ENCODE results near the gene ABCA2.

The ABCA2 gene

GRCh38 chr9:137052998-137053943 is 25.2 kb upstream of the ABCA2 start:
- no peak overlapping the region for H3K9ac ChIP-seq (ENCODE audit: low read depth, low read length, poor library complexity, severe bottlenecking)
- no peaks in the 10 kb centered on the region for H4K20me1 ChIP-seq (ENCODE audit: insufficient read depth, low read length, poor library complexity, severe bottlenecking)
- H3K9me3 ChIP-seq (ENCODE audit: insufficient read depth, low read depth, low read length) = no peaks in the 10 kb centered on the region
- no peaks in the 10 kb centered on the region for H3K79me2 ChIP-seq (ENCODE audit: insufficient read depth, low read length)
- H3K4me1 ChIP-seq (ENCODE audit: insufficient read depth, low read length, poor library complexity, severe bottlenecking) = no peaks in the 10 kb centered on the region
- no peaks in the 10 kb centered on the region for H3F3A ChIP-seq (ENCODE audit: low read depth)
- H3K36me3 ChIP-seq (ENCODE audit: insufficient read depth, low read length) = no peaks in the 10 kb centered on the region
- H3K27me3 ChIP-seq (ENCODE audit: insufficient read depth, low read length, poor library complexity, severe bottlenecking) = no peaks in the 10 kb centered on the region
- H2AFZ ChIP-seq (ENCODE audit: low read length) = no peak overlapping the region
- no peak overlapping the region for H3K4me3 ChIP-seq (ENCODE audit: low read length, poor library complexity, severe bottlenecking)
- H3K4me2 ChIP-seq (ENCODE audit: low read depth, low read length, poor library complexity, severe bottlenecking) = no peak overlapping the region
- H3K9me2 ChIP-seq (replicated peaks; ENCODE audit: low read depth, low read length) = no peaks in the 10 kb centered on the region
- no peak for TF ChIP-seq CTCF (conservative IDR thresholded peaks at IDR 0.05; ENCODE audit: low read length)
- TF ChIP-seq EZH2phosphoT487 (IDR thresholded peaks at IDR 0.05; ENCODE audit: borderline replicate concordance) = no peak

GRCh38 chr9:137052293-137052692 is 24.3 kb upstream of the ABCA2 start:
- Histone ChIP-seq H3K4me2 (ENCODE audit: low read depth, low read length, poor library complexity, severe bottlenecking) (no peak overlapping the region), H4K20me1 (ENCODE audit: insufficient read depth, low read length, poor library complexity, severe bottlenecking) (no peaks in the 10 kb centered on the region), H3K27me3 (ENCODE audit: insufficient read depth, low read length, poor library complexity, severe bottlenecking) (no peaks in the 10 kb centered on the region)

GRCh38 chr9:137051145-137051724 is 23.2 kb upstream of the ABCA2 start:
- H3K9me3 ChIP-seq (ENCODE audit: insufficient read depth, low read depth, low read length) = no peaks in the 10 kb centered on the region
- TF ChIP-seq EZH2phosphoT487 (IDR thresholded peaks at IDR 0.05; ENCODE audit: borderline replicate concordance) (no peak), CTCF (conservative IDR thresholded peaks at IDR 0.05; ENCODE audit: low read length) (no peak)
- H3F3A ChIP-seq (ENCODE audit: low read depth) = no peaks in the 10 kb centered on the region
- no peak overlapping the region for H3K9ac ChIP-seq (ENCODE audit: low read depth, low read length, poor library complexity, severe bottlenecking)
- H3K79me2 ChIP-seq (ENCODE audit: insufficient read depth, low read length) = no peaks in the 10 kb centered on the region
- no peak overlapping the region for H3K4me3 ChIP-seq (ENCODE audit: low read length, poor library complexity, severe bottlenecking)
- H3K9me2 ChIP-seq (replicated peaks; ENCODE audit: low read depth, low read length) = no peaks in the 10 kb centered on the region
- H4K20me1 ChIP-seq (ENCODE audit: insufficient read depth, low read length, poor library complexity, severe bottlenecking) = no peaks in the 10 kb centered on the region
- no peak overlapping the region for H3K4me2 ChIP-seq (ENCODE audit: low read depth, low read length, poor library complexity, severe bottlenecking)
- peaks cover 2% of the 10 kb centered on the region for H3K4me1 ChIP-seq (ENCODE audit: insufficient read depth, low read length, poor library complexity, severe bottlenecking)
- no peak overlapping the region for H2AFZ ChIP-seq (ENCODE audit: low read length)
- no peaks in the 10 kb centered on the region for H3K27me3 ChIP-seq (ENCODE audit: insufficient read depth, low read length, poor library complexity, severe bottlenecking)
- H3K36me3 ChIP-seq (ENCODE audit: insufficient read depth, low read length) = no peaks in the 10 kb centered on the region

More at GRCh38 chr9:137052293-137052692, 24.3 kb upstream of the ABCA2 start:
- TF ChIP-seq EZH2phosphoT487 (IDR thresholded peaks at IDR 0.05; ENCODE audit: borderline replicate concordance) (no peak), CTCF (conservative IDR thresholded peaks at IDR 0.05; ENCODE audit: low read length) (no peak)
- Histone ChIP-seq H2AFZ (ENCODE audit: low read length) (no peak overlapping the region), H3F3A (ENCODE audit: low read depth) (no peaks in the 10 kb centered on the region), H3K9me2 (replicated peaks; ENCODE audit: low read depth, low read length) (no peaks in the 10 kb centered on the region), H3K9ac (ENCODE audit: low read depth, low read length, poor library complexity, severe bottlenecking) (no peak overlapping the region), H3K79me2 (ENCODE audit: insufficient read depth, low read length) (no peaks in the 10 kb centered on the region), H3K9me3 (ENCODE audit: insufficient read depth, low read depth, low read length) (no peaks in the 10 kb centered on the region), H3K36me3 (ENCODE audit: insufficient read depth, low read length) (no peaks in the 10 kb centered on the region), H3K4me1 (ENCODE audit: insufficient read depth, low read length, poor library complexity, severe bottlenecking) (no peaks in the 10 kb centered on the region), H3K4me3 (ENCODE audit: low read length, poor library complexity, severe bottlenecking) (no peak overlapping the region)
